Smooth muscle cell (in vitro differentiated cells): ENCODE data around the gene PKD1. TPM values are rescaled to one million over a fixed set of nuclear protein-coding genes. Genes with fewer than 3 reads are reported as not detected.

Source experiments
- DNase-seq: peaks from one replicate; lab custom pipeline; 2025; ENCODE audit not compliant: unreplicated experiment; lab: John Stamatoyannopoulos, UW
- H2AFZ ChIP-seq: fragments of 200-600 bp; sonication (generic); 2 replicates; pipeline ENCODE4 v1.6.0; 2016; ENCODE audit warnings: antibody characterized with exemption, low read depth, mild to moderate bottlenecking
- H3F3A ChIP-seq: fragments of 200-600 bp; sonication (generic); 2 replicates; pipeline ENCODE4 v1.6.0; 2017; ENCODE audit warnings: antibody characterized with exemption, low read depth
- H3K27ac ChIP-seq: fragments of 200-600 bp; sonication (generic); 2 replicates; pipeline ENCODE4 v1.5.1; 2016; ENCODE audit warnings: low read depth, mild to moderate bottlenecking
- H3K27me3 ChIP-seq: fragments of 200-600 bp; sonication (generic); 2 replicates; pipeline ENCODE4 v1.6.1; 2016; ENCODE audit warnings: low read depth, mild to moderate bottlenecking
- H3K36me3 ChIP-seq: fragments of 200-600 bp; sonication (generic); 2 replicates; pipeline ENCODE4 v1.5.1; 2016; ENCODE audit warnings: low read depth
- H3K4me1 ChIP-seq: fragments of 200-600 bp; sonication (generic); 2 replicates; pipeline ENCODE4 v1.5.1; 2016; ENCODE audit warnings: low read depth
- H3K4me2 ChIP-seq: fragments of 200-600 bp; sonication (generic); 2 replicates; pipeline ENCODE4 v1.6.0; 2016; ENCODE audit warnings: mild to moderate bottlenecking
- H3K4me3 ChIP-seq: fragments of 200-600 bp; sonication (generic); 2 replicates; pipeline ENCODE4 v1.5.1; 2016; ENCODE audit warnings: mild to moderate bottlenecking
- H3K79me2 ChIP-seq: fragments of 200-600 bp; sonication (generic); 2 replicates; pipeline ENCODE4 v1.6.0; 2016; ENCODE audit warnings: low read depth, mild to moderate bottlenecking
- H3K9ac ChIP-seq: fragments of 200-600 bp; sonication (generic); 2 replicates; pipeline ENCODE4 v1.6.0; 2016; ENCODE audit warnings: low read depth
- H3K9me3 ChIP-seq: fragments of 200-600 bp; sonication (generic); replicated peaks from 2 replicates; pipeline ENCODE4 v1.5.1; 2016; ENCODE audit warnings: low read depth
- H4K20me1 ChIP-seq: fragments of 200-600 bp; sonication (generic); 2 replicates; pipeline ENCODE4 v1.6.0; 2016; ENCODE audit warnings: low read depth
- WGBS: methylation state at CpG from one replicate; pipeline ENCODE4 v1.1.7; 2016; ENCODE audit warnings: low lambda C conversion rate; 5-methylcytosine and 5-hydroxymethylcytosine counted together
- polyA plus RNA-seq: library from polyadenylated mRNA; unstranded; fragments of >200 nt; fragmentation: Nextera tagmentation; extraction: Ambion mirVana; gene quantifications from 2 replicates; pipeline ENCODE4 v1.2.1, GENCODE V29; 2016
- total RNA-seq: library from RNA; depleted of rRNA; stranded (reverse); fragments of >200 nt; gene quantifications from 2 replicates; pipeline ENCODE4 v1.2.3, GENCODE V29; 2014
- TF ChIP-seq, protein P1 (sequence below): fragments of 200-600 bp; sonication (generic); IDR thresholded peaks from 2 replicates; pipeline ENCODE4 v1.5.1; 2017; ENCODE audit warnings: borderline replicate concordance, mild to moderate bottlenecking, antibody characterized with exemption; ENCODE audit not compliant: insufficient read depth, poor library complexity, severe bottlenecking

The PKD1 gene
- total and polyA plus RNA-seq, 2 experiments from 2014 or later, result 47.9 to 70.1 TPM

DNA sequence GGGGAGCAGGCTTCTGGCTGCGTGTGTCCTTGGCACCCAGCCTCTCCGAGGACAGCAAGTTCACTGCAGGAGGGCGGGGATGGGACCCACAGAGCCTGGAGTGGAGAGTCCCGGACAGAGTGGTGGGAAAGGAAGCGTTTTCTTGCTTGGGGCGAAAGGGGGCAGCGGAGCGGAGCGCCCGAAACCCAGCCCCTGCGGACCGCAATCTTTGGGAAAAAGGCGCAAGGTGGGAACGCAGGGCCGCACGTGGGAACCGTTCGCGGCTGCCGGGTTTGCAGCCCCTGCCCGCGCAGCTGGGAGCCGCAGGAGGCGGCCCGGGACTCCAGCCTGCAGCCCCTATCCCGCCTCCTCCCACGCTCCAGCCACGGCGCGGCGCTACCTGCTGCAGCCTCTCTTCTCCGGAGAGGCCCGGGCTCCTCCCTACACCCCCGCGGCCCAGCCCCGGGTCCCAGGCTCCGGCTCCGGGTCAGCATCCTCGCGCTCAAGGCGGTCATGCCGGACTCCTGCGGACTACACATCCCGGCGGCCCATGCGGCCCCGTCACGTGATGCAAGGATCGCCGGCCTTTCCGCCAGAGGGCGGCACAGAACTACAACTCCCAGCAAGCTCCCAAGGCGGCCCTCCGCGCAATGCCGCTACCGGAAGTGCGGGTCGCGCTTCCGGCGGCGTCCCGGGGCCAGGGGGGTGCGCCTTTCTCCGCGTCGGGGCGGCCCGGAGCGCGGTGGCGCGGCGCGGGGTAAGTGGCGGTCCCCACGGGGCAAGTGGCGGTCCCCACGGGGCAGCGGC, 88.2 kb downstream of the PKD1 start, which contains the start of the genes NTHL1 and TSC2:
TSS of gene NTHL1 (minus strand) at position 505 of the 786 bp plus-strand sequence. CDS start at position 494, 11 bp downstream.
TSS of gene TSC2 (plus strand) at position 656 of the 786 bp plus-strand sequence. CDS start 631 bp downstream, outside the sequence.
- Histone ChIP-seq H2AFZ (peak within 1 kb of the TSS; percentile 77), H3K4me2 (peak within 1 kb of the TSS; percentile 99), H3K79me2 (peaks cover 33% of the 10 kb centered on the region), H3K9me3 (no peaks in the 10 kb centered on the region), H3K27me3 (no peaks in the 10 kb centered on the region), H3K27ac (no peak within 1 kb of the TSS), H4K20me1 (peaks cover 3% of the 10 kb centered on the region), H3F3A (no peaks in the 10 kb centered on the region), H3K4me1 (peaks cover 13% of the 10 kb centered on the region), H3K9ac (peak within 1 kb of the TSS; percentile 65), H3K4me3 (peak within 1 kb of the TSS; percentile 88), H3K36me3 (no peaks in the 10 kb centered on the region)
- DNase-seq, result peak; percentile 86
- 1% methylated on average over 61 of the region's 81 CpGs for WGBS
- TF ChIP-seq, protein P1, sequence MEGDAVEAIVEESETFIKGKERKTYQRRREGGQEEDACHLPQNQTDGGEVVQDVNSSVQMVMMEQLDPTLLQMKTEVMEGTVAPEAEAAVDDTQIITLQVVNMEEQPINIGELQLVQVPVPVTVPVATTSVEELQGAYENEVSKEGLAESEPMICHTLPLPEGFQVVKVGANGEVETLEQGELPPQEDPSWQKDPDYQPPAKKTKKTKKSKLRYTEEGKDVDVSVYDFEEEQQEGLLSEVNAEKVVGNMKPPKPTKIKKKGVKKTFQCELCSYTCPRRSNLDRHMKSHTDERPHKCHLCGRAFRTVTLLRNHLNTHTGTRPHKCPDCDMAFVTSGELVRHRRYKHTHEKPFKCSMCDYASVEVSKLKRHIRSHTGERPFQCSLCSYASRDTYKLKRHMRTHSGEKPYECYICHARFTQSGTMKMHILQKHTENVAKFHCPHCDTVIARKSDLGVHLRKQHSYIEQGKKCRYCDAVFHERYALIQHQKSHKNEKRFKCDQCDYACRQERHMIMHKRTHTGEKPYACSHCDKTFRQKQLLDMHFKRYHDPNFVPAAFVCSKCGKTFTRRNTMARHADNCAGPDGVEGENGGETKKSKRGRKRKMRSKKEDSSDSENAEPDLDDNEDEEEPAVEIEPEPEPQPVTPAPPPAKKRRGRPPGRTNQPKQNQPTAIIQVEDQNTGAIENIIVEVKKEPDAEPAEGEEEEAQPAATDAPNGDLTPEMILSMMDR, result peak; percentile 37

DNA sequence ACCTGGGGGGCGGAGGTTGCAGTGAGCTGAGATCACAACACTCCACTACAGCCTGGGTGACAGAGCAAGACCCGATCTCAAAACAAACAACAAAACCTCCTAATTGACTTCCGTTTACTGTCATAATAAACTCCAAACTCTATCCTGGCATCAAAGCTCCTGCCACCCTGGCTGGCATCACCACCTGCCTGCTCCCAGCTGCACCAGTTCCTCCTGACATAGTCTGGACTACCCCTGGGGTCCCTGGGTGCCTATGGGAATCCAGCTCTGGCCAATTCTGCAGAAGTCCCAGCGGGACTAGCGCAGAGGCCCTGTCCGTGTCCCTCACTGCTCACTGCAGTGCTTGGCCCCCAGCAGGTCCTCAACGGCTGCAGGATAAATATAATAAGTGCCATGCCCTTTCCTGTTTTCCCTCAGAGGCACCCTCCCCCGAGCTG, 88.8 kb downstream of the PKD1 start:
- peaks cover 13% of the 10 kb centered on the region for H3K4me1 ChIP-seq
- peaks cover 33% of the 10 kb centered on the region for H3K79me2 ChIP-seq
- TF ChIP-seq, protein P1, result no peak
- peak overlapping the region; percentile 77 for H2AFZ ChIP-seq
- no peaks in the 10 kb centered on the region for H3K36me3 ChIP-seq
- H4K20me1 ChIP-seq, result peaks cover 3% of the 10 kb centered on the region
- H3K9me3 ChIP-seq, result no peaks in the 10 kb centered on the region
- H3K9ac ChIP-seq, result no peak overlapping the region
- no peaks in the 10 kb centered on the region for H3K27me3 ChIP-seq
- H3K4me3 ChIP-seq, result peak overlapping the region; percentile 88
- H3K27ac ChIP-seq, result no peak overlapping the region
- no peaks in the 10 kb centered on the region for H3F3A ChIP-seq
- WGBS, result 43% methylated on average over 8 of the region's 8 CpGs
- DNase-seq, result no peak
- H3K4me2 ChIP-seq, result peak overlapping the region; percentile 99

GRCh38 chr16:2045965-2046892, 89.5 kb downstream of the PKD1 start:
- H3K36me3 ChIP-seq, result no peaks in the 10 kb centered on the region
- H3K27ac ChIP-seq, result no peak overlapping the region
- no peaks in the 10 kb centered on the region for H3F3A ChIP-seq
- H3K9me3 ChIP-seq, result no peaks in the 10 kb centered on the region
- H2AFZ ChIP-seq, result no peak overlapping the region
- no peak overlapping the region for H3K4me3 ChIP-seq
- H3K4me1 ChIP-seq, result peaks cover 13% of the 10 kb centered on the region
- no peak for DNase-seq
- no peak overlapping the region for H3K9ac ChIP-seq
- WGBS, result 88% methylated on average over 21 of the region's 21 CpGs
- H3K27me3 ChIP-seq, result no peaks in the 10 kb centered on the region
- H3K79me2 ChIP-seq, result peaks cover 30% of the 10 kb centered on the region
- H4K20me1 ChIP-seq, result peaks cover 3% of the 10 kb centered on the region
- TF ChIP-seq, protein P1, result no peak
- H3K4me2 ChIP-seq, result peak overlapping the region; percentile 99
